GM12878 (cell line): ENCODE measurements around the gene NRP1. TPM values are rescaled to one million over a fixed set of nuclear protein-coding genes. Genes with fewer than 3 reads are reported as not detected.

Experiments
- ATAC-seq: fragments of 200-7000 bp; cut with Tn5 transposase; 3 replicates; pipeline ENCODE4 v1.9.1; 2020; ENCODE audit warnings: mild to moderate bottlenecking, moderate library complexity
- BruUV-seq: library from RNA; stranded (reverse); fragments of 400-500 nt; replicated peaks from 2 replicates; lab custom pipeline; 2021; lab: Mats Ljungman, UMichigan
- CTCF ChIA-PET: fragments of 300-600 bp; sonication (Branson Sonifier 250); formaldehyde crosslinking; extraction: SDS; loops from one replicate; lab custom pipeline; 2021; ENCODE audit warnings: inconsistent platforms; lab: Yijun Ruan, JAX
- POLR2A ChIA-PET: fragments of 350-600 bp; formaldehyde crosslinking; extraction: SDS; loops from one replicate; lab custom pipeline; 2021; ENCODE audit warnings: inconsistent platforms; lab: Charles Lee
- RAD21 ChIA-PET: fragments of 300-600 bp; sonication (Branson Sonifier 250); formaldehyde crosslinking; loops from one replicate; lab custom pipeline; 2023; ENCODE audit warnings: antibody characterized with exemption; ENCODE audit not compliant: unreplicated experiment; lab: Charles Lee
- SMC1A ChIA-PET: fragments of 300-600 bp; sonication (Branson Sonifier 250); formaldehyde crosslinking; loops from one replicate; lab custom pipeline; 2023; ENCODE audit not compliant: unreplicated experiment, uncharacterized antibody; lab: Charles Lee
- DNase-seq: peaks from one replicate; pipeline ENCODE4 v3.0.0-alpha.2; 2011; ENCODE audit warnings: low read depth, low spot score
- FAIRE-seq: peaks from 3 replicates; lab custom pipeline; 2011; peaks lifted over from hg19 to GRCh38; lab: Jason Lieb, UNC
- H2AFZ ChIP-seq: 2 replicates; pipeline ENCODE4 v1.6.0; 2011; ENCODE audit warnings: low read depth, low read length, control low read depth; ENCODE audit not compliant: control insufficient read depth
- H3K27ac ChIP-seq: 2 replicates; pipeline ENCODE4 v1.5.1; 2011; ENCODE audit warnings: control low read depth; ENCODE audit not compliant: control insufficient read depth, insufficient read depth
- H3K27me3 ChIP-seq, 2 experiments: replicated peaks in 1 of 2; 2 replicates each; pipeline versions ENCODE4 v1.6.0 to v1.6.1; 2011; ENCODE audit warnings: low read length in 1 of 2; ENCODE audit not compliant: control insufficient read depth in 2 of 2, insufficient read depth in 2 of 2
- H3K36me3 ChIP-seq, 2 experiments: 2 replicates each; pipeline ENCODE4 v1.5.1; 2011; ENCODE audit warnings: low read length in 1 of 2; ENCODE audit not compliant: control insufficient read depth in 2 of 2, insufficient read depth in 2 of 2
- H3K4me1 ChIP-seq: 2 replicates; pipeline ENCODE4 v1.6.1; 2011; ENCODE audit warnings: mild to moderate bottlenecking, low read length, moderate library complexity, mixed read lengths; ENCODE audit not compliant: control insufficient read depth, insufficient read depth
- H3K4me2 ChIP-seq: 2 replicates; pipeline ENCODE4 v1.6.0; 2011; ENCODE audit warnings: control low read depth; ENCODE audit not compliant: control insufficient read depth, insufficient read depth
- H3K4me3 ChIP-seq: fragments of 200-600 bp; sonication (generic); 2 replicates; pipeline ENCODE4 v1.5.1; 2016
- H3K79me2 ChIP-seq: 2 replicates; pipeline ENCODE4 v1.6.0; 2011; ENCODE audit warnings: low read length; ENCODE audit not compliant: control insufficient read depth, insufficient read depth
- H3K9ac ChIP-seq: 2 replicates; pipeline ENCODE4 v1.8.0; 2011; ENCODE audit warnings: low read length, control low read depth, mixed read lengths; ENCODE audit not compliant: control insufficient read depth, insufficient read depth
- H3K9me3 ChIP-seq: replicated peaks from 3 replicates; pipeline ENCODE4 v1.5.1; 2011; ENCODE audit warnings: mild to moderate bottlenecking, low read length; ENCODE audit not compliant: control insufficient read depth, insufficient read depth
- H4K20me1 ChIP-seq: 2 replicates; pipeline ENCODE4 v1.6.0; 2011; ENCODE audit not compliant: control insufficient read depth, insufficient read depth
- BHLHE40 ChIP-seq, 2 experiments: fragments of 450-650 bp in 1 of 2; IDR thresholded peaks; 2 replicates each; pipeline ENCODE4 v1.6.1; 2011 to 2017; ENCODE audit warnings: low read depth in 2 of 2, borderline replicate concordance in 1 of 2, improper control_type of control experiment in 1 of 2, low read length in 1 of 2, mild to moderate bottlenecking in 1 of 2
- DPF2 ChIP-seq: fragments of 450-650 bp; IDR thresholded peaks from 2 replicates; pipeline ENCODE4 v1.6.1; 2017; ENCODE audit warnings: mild to moderate bottlenecking
- FOS ChIP-seq: IDR thresholded peaks from 3 replicates; pipeline ENCODE4 v1.6.1; 2011; ENCODE audit warnings: borderline replicate concordance; ENCODE audit not compliant: insufficient read length; ENCODE audit errors: extremely low read depth
- HCFC1 ChIP-seq: fragments of 150-350 bp; IDR thresholded peaks from 2 replicates; pipeline ENCODE4 v1.6.1; 2014; ENCODE audit warnings: low read length
- HDGF ChIP-seq: fragments of 450-650 bp; IDR thresholded peaks from 2 replicates; pipeline ENCODE4 v1.6.1; 2016; ENCODE audit warnings: antibody characterized with exemption
- IKZF1 ChIP-seq: fragments of 450-650 bp; conservative IDR thresholded peaks from 2 replicates; pipeline ENCODE4 v1.6.1; 2017; ENCODE audit warnings: antibody characterized with exemption, mild to moderate bottlenecking
- RELA ChIP-seq: fragments of 450-650 bp; IDR thresholded peaks from 2 replicates; pipeline ENCODE4 v1.8.0; 2014; ENCODE audit warnings: borderline replicate concordance; ENCODE audit not compliant: partially characterized antibody
- WGBS: methylation state at CpG from one replicate; pipeline ENCODE4 v1.1.6; 2016; ENCODE audit warnings: low lambda C conversion rate; ENCODE audit not compliant: insufficient replicate concordance, insufficient coverage; ENCODE audit errors: missing lambda C conversion rate; 5-methylcytosine and 5-hydroxymethylcytosine counted together
- in situ Hi-C: fragments of 300-500 bp; cut with MboI; formaldehyde crosslinking; loops from 9 replicates; pipeline ENCODE4 v1.14.3; 2018; ENCODE audit warnings: mixed read lengths
- intact Hi-C: fragments of 100-400 bp; cut with micrococcal nuclease; formaldehyde crosslinking; loops from one replicate; pipeline ENCODE4 v1.14.2; 2022; ENCODE audit not compliant: unreplicated experiment
- polyA plus RNA-seq, 11 experiments: library from polyadenylated mRNA; depleted of rRNA in 4 of 11; unstranded in 6 of 11; stranded (reverse) in 5 of 11; fragments of >200 nt; fragmentation: Nextera tagmentation in 4 of 11; fragmentation: Illumina TruSeq in 1 of 11; extraction: Ambion mirVana in 4 of 11; extraction: Trizol in 1 of 11; gene quantifications; 1 replicate in 1 of 11; 2 replicates in 10 of 11; pipeline versions ENCODE4 v1.2.1 to v1.2.3, GENCODE V29; 2011 to 2016; ENCODE audit warnings: inconsistent platforms in 2 of 11, missing spikeins in 2 of 11, low read depth in 1 of 11
- total RNA-seq, 4 experiments: library from RNA; depleted of rRNA in 3 of 4; stranded (reverse); fragments of >200 nt in 3 of 4; fragmentation: Illumina TruSeq in 1 of 4; extraction: Trizol in 1 of 4; gene quantifications; 2 replicates each; pipeline versions ENCODE4 v1.2.1 to v1.2.3, GENCODE V29; 2013 to 2021
- TF ChIP-seq, protein P1 (sequence below): fragments of 150-350 bp; IDR thresholded peaks from 2 replicates; pipeline ENCODE4 v1.6.1; 2016; ENCODE audit warnings: low read depth, low read length
- TF ChIP-seq, protein P2 (sequence below): fragments of 450-650 bp; IDR thresholded peaks from 2 replicates; pipeline ENCODE4 v1.6.1; 2017; ENCODE audit warnings: mild to moderate bottlenecking, low read depth, inconsistent platforms; ENCODE audit not compliant: poor library complexity, severe bottlenecking
- TF ChIP-seq, protein P3 (sequence below): IDR thresholded peaks from 2 replicates; pipeline ENCODE4 v1.6.1; 2011; ENCODE audit warnings: low read depth, mild to moderate bottlenecking, low read length, moderate library complexity, borderline replicate concordance; ENCODE audit errors: extremely low read depth
- TF ChIP-seq, protein P4 (sequence below), 3 experiments: IDR thresholded peaks in 2 of 3; conservative IDR thresholded peaks in 1 of 3; 2 replicates each; pipeline ENCODE4 v1.5.1; 2011; ENCODE audit warnings: low read depth in 3 of 3, low read length in 3 of 3, mild to moderate bottlenecking in 3 of 3, control low read depth in 2 of 3, moderate library complexity in 2 of 3, inconsistent platforms in 1 of 3, mixed read lengths in 1 of 3; ENCODE audit not compliant: control insufficient read depth in 2 of 3, insufficient read depth in 1 of 3; ENCODE audit errors: extremely low read depth in 1 of 3

The NRP1 gene
- total and polyA plus RNA-seq, 10 of the 15 experiments (the other 5 are each of a cell fraction or from before 2014, with no cell fraction given): 0.11 to 12.1 (median 0.52) TPM

DNA sequence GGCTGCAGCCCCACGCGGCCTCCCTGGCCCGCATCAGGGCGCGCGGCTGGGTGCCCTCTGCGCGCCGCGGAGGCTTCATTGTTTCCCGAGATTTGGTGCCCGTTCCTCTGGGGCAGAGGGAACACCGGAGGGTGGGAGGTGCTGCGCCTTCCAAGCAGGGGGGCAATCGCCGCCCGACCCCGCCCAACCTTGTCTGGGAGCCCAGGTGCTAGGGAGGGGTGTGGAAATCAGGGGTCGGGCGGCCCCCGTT is 1.0 kb upstream of the NRP1 start (continued):
- TF ChIP-seq, protein P1, sequence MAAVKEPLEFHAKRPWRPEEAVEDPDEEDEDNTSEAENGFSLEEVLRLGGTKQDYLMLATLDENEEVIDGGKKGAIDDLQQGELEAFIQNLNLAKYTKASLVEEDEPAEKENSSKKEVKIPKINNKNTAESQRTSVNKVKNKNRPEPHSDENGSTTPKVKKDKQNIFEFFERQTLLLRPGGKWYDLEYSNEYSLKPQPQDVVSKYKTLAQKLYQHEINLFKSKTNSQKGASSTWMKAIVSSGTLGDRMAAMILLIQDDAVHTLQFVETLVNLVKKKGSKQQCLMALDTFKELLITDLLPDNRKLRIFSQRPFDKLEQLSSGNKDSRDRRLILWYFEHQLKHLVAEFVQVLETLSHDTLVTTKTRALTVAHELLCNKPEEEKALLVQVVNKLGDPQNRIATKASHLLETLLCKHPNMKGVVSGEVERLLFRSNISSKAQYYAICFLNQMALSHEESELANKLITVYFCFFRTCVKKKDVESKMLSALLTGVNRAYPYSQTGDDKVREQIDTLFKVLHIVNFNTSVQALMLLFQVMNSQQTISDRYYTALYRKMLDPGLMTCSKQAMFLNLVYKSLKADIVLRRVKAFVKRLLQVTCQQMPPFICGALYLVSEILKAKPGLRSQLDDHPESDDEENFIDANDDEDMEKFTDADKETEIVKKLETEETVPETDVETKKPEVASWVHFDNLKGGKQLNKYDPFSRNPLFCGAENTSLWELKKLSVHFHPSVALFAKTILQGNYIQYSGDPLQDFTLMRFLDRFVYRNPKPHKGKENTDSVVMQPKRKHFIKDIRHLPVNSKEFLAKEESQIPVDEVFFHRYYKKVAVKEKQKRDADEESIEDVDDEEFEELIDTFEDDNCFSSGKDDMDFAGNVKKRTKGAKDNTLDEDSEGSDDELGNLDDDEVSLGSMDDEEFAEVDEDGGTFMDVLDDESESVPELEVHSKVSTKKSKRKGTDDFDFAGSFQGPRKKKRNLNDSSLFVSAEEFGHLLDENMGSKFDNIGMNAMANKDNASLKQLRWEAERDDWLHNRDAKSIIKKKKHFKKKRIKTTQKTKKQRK: no peak
- TF ChIP-seq, protein P2, sequence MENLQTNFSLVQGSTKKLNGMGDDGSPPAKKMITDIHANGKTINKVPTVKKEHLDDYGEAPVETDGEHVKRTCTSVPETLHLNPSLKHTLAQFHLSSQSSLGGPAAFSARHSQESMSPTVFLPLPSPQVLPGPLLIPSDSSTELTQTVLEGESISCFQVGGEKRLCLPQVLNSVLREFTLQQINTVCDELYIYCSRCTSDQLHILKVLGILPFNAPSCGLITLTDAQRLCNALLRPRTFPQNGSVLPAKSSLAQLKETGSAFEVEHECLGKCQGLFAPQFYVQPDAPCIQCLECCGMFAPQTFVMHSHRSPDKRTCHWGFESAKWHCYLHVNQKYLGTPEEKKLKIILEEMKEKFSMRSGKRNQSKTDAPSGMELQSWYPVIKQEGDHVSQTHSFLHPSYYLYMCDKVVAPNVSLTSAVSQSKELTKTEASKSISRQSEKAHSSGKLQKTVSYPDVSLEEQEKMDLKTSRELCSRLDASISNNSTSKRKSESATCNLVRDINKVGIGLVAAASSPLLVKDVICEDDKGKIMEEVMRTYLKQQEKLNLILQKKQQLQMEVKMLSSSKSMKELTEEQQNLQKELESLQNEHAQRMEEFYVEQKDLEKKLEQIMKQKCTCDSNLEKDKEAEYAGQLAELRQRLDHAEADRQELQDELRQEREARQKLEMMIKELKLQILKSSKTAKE: no peak
- TF ChIP-seq HDGF (no peak), RELA (no peak)
- TF ChIP-seq, all 136 proteins: peak for 0

DNA sequence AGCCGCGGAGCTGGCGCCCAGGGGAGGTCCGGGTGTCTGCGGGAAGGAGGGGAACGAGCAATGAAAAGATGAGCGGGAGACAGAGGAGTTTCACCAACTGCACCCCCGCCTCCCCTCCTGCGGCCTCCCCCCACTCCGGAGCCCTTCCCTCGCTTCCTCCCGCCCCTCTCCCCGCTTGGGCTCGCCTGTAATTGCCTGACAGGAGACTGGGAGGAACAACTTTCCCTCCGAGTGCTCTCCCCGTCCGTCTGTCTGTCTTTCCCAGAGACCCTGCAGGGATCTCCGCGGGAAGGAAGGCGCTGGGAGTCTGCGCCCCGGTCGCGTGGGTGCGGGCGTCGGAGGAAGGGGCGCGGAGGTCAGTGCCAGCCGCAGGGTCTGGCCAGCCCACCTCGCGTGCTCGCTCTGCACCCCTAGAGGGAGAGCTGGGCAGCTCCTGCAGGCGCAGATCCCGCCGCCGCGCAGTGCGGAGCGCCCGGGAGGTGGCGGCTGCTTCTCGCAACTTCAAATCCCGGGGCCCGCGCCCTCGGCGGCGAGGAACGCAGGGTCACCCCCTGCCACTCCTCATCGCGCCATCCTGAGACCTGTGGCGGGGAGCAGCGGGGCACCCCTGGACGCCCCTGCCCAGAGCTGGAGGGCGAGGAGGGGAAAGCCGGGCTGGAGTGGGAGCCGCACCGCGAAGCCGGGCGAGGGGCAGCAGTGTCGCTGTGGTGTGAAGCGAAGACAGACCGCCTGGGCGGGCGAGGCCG is 511 bp upstream of the NRP1 start:
- Histone ChIP-seq H3K9me3 (no peaks in the 10 kb centered on the region), H3K36me3 (no peaks in the 10 kb centered on the region), H3K79me2 (no peaks in the 10 kb centered on the region), H3K4me2 (no peak overlapping the region), H2AFZ (no peak overlapping the region), H3K27ac (no peak overlapping the region), H3K27me3 (peaks cover 6 to 7% of the 10 kb centered on the region in 2 experiments), H3K4me1 (no peaks in the 10 kb centered on the region), H4K20me1 (no peaks in the 10 kb centered on the region), H3K9ac (no peak overlapping the region), H3K4me3 (no peak overlapping the region)
- intact Hi-C loops (loop anchor here (5.0 to 10.0 kb wide), 4 partner anchors 143 to 1187 kb away; no protein-coding TSS in a partner anchor), in situ Hi-C loops (loop anchor here (5.0 to 10.0 kb wide), 2 partner anchors 1190 to 1302 kb away; no protein-coding TSS in a partner anchor)
- BruUV-seq: no TSS peak
- TF ChIP-seq, protein P3, sequence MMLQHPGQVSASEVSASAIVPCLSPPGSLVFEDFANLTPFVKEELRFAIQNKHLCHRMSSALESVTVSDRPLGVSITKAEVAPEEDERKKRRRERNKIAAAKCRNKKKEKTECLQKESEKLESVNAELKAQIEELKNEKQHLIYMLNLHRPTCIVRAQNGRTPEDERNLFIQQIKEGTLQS: no peak
- TF ChIP-seq DPF2 (0 out of 2 replicates have a peak, but pooled peaks have one; percentile 26), IKZF1 (peak; percentile 53), HCFC1 (no peak), FOS (no peak), BHLHE40 (IDR thresholded peaks at IDR 0.05; ENCODE audit: borderline replicate concordance in 1 of 2, low read depth in 2 of 2, low read length in 1 of 2) (peak in 1 of 2 experiments; percentile 59; a peak in 2 of 4 replicates)
- TF ChIP-seq, protein P4, sequence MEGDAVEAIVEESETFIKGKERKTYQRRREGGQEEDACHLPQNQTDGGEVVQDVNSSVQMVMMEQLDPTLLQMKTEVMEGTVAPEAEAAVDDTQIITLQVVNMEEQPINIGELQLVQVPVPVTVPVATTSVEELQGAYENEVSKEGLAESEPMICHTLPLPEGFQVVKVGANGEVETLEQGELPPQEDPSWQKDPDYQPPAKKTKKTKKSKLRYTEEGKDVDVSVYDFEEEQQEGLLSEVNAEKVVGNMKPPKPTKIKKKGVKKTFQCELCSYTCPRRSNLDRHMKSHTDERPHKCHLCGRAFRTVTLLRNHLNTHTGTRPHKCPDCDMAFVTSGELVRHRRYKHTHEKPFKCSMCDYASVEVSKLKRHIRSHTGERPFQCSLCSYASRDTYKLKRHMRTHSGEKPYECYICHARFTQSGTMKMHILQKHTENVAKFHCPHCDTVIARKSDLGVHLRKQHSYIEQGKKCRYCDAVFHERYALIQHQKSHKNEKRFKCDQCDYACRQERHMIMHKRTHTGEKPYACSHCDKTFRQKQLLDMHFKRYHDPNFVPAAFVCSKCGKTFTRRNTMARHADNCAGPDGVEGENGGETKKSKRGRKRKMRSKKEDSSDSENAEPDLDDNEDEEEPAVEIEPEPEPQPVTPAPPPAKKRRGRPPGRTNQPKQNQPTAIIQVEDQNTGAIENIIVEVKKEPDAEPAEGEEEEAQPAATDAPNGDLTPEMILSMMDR (IDR thresholded peaks at IDR 0.05 in 2 of 3, conservative IDR thresholded peaks at IDR 0.05 in 1 of 3; ENCODE audit: control insufficient read depth in 2 of 3, extremely low read depth in 1 of 3, insufficient read depth in 1 of 3, low read depth in 3 of 3, low read length in 3 of 3): peak in 1 of 3 experiments; percentile 20; a peak in 1 of 6 replicates
- ATAC-seq (peak; percentile 74), FAIRE-seq (no peak), DNase-seq (no peak)
- 40% methylated on average over 59 of the region's 68 CpGs for whole genome bisulfite sequencing
- CTCF ChIA-PET: interaction anchor here (0.7 to 5.6 kb wide), 3 partner anchors 222 to 1303 kb away, joined by 3 to 81 read pairs (median 3); no protein-coding TSS in a partner anchor
- SMC1A ChIA-PET: interaction anchor here (0.9 to 5.7 kb wide), 9 partner anchors 10 to 1302 kb away, joined by 3 to 52 read pairs (median 3); no protein-coding TSS in a partner anchor
- RAD21 ChIA-PET: interaction anchor here (0.6 to 1.8 kb wide), 17 partner anchors 41 to 1303 kb away, joined by 3 to 12 read pairs (median 4); no protein-coding TSS in a partner anchor
- POLR2A ChIA-PET: no interaction called here
